Measurements from ENCODE around the gene LEMD2.

The LEMD2 gene

DNA sequence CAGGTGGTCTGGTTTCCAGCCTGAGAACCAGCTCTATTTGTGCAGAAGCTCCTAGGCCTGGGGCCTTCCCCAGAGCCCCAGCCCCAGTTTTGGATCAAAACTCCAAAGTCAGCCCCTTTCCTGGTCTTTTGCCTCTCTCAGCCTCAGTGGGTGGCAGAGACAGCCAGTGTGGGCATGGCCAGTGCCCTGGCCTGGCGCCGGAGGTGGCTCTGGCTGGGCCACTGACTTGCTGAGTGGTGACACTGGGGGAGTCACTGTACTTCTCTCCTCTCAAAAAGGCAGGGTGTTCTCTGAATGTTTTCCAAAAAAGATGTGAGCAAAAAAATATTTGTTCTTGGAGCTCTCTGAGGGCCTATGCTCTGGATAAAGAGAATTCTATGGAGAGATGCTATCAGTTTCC, 34.9 kb upstream of the LEMD2 start:
- no peak for DNase-seq (ENCODE audit: extremely low read depth, low read depth)
- TF ChIP-seq, protein P1, sequence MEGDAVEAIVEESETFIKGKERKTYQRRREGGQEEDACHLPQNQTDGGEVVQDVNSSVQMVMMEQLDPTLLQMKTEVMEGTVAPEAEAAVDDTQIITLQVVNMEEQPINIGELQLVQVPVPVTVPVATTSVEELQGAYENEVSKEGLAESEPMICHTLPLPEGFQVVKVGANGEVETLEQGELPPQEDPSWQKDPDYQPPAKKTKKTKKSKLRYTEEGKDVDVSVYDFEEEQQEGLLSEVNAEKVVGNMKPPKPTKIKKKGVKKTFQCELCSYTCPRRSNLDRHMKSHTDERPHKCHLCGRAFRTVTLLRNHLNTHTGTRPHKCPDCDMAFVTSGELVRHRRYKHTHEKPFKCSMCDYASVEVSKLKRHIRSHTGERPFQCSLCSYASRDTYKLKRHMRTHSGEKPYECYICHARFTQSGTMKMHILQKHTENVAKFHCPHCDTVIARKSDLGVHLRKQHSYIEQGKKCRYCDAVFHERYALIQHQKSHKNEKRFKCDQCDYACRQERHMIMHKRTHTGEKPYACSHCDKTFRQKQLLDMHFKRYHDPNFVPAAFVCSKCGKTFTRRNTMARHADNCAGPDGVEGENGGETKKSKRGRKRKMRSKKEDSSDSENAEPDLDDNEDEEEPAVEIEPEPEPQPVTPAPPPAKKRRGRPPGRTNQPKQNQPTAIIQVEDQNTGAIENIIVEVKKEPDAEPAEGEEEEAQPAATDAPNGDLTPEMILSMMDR (IDR thresholded peaks at IDR 0.05; ENCODE audit: low read depth, low read length) = no peak

DNA sequence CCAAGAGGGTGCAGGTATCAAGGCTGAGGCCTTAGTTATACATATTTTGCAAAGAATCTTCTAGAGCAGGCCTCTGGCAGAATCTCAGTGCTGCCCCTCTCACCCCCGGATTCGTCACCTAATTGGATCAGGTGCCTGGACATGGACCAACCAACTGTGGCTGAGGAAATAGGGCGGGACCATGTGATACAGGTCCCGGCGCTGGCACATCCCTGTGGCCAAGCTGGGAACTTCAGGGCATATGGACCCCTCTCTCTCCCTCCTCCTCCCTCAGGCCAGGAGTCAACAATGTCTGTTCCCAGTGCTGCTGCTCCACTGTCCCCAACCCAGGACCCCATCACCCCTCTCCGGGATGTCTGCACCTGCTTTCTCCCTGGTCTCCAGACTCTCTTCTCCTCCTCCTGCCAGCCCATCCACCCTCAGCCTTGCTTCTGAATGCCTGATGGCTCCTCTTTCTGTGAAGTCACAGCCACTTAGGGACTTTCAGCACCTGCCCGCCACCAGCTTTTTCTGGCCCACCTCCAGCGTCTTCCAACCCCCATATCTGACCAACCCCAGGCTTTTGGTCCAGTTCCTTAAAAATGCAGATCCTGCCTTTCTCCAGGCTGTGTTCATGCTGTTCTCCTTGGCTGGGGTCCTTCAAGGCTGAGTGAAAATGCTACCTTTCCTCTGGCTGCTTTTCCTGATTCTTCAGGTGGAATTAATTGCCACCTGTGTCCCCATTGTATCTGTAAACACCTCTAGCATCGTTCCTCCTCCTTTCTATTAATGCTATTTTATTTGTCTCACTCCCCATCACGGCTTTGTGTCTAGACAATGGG, 33.9 kb upstream of the LEMD2 start:
- TF ChIP-seq, protein P1 (IDR thresholded peaks at IDR 0.05; ENCODE audit: low read depth, low read length) = no peak
- no peak for DNase-seq (ENCODE audit: extremely low read depth, low read depth)

DNA sequence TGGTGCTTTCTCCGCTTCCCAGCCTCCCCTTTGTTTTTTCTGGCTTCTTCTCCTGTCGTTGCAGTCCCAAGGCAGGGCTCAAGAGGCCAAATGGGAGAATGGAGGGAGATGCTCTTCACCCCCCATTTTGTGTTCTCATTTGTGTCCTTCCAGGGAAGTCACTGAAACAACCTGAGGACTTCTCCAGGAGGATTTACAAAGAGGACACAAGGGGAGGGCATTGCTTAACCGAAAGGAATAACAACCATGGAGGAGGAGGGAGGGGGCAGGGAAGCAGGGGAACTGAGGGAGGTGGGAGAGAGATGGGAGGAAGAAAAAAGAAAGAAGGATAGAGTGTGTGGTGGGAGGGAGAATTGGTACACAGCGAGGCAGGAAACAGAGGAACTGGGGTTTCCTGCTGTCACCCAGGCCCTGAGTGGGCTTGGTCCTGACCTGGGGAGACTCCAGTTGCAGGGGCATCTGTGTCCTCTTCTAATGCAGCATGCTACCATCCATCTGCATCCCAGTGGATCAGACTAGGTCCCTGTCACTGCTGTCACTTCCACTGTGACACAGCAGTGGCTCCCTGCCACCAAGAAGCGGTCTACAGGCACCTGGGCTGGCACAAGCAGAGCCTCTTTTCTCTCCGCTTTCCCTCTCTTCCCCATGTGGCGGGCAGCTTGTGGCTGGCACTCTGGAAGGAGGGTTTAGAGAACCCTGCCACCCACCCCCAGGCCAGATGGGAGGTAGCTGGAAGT, 32.0 kb upstream of the LEMD2 start:
- no peak for DNase-seq (ENCODE audit: extremely low read depth, low read depth)
- TF ChIP-seq, protein P1 (IDR thresholded peaks at IDR 0.05; ENCODE audit: low read depth, low read length) = no peak

DNA sequence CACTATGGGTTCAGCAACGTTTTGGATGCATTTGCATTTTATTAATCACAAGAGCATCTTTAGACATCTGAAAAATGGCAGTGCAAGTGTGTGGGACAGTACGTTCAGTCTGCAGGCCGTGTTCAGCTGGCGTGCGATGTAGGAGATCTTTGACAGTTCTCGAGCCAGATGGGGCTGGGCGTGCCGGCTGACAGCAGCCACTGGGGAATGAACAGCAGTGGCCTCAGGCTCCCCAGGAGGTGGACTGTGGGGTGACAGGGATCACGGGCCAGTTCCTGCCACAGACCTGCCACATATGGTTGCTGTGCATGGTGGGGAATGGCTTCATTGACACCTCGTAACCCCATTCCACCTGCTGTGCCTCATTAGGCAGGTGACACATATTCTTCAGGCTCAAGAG, 31.3 kb upstream of the LEMD2 start:
- TF ChIP-seq, protein P1 (IDR thresholded peaks at IDR 0.05; ENCODE audit: low read depth, low read length) = no peak

DNA sequence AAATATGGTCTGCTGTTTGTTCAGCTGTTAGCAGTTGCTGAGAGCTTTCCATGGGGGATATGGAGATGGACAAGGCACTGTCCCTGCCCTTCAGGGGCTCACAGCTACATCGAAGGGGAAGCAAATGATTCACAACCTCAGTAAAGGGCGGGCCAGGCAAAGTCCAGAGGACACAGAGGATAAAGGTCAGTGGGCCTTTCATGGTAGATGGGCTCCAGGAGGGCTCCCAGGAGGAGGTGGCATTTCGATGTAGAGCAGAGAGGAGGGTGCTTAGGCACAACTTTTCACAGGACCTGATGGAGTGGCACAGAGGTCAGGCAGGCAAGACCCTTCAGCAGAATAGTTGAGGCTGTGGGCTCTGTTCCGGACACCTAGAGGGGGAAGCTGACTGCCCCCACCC, 30.1 kb upstream of the LEMD2 start:
- no peak for DNase-seq (ENCODE audit: extremely low read depth, low read depth)
- TF ChIP-seq, protein P1 (IDR thresholded peaks at IDR 0.05; ENCODE audit: low read depth, low read length) = no peak

More for the DNA sequence above, 31.3 kb upstream of the LEMD2 start:
- DNase-seq (ENCODE audit: extremely low read depth, low read depth) = no peak

DNA sequence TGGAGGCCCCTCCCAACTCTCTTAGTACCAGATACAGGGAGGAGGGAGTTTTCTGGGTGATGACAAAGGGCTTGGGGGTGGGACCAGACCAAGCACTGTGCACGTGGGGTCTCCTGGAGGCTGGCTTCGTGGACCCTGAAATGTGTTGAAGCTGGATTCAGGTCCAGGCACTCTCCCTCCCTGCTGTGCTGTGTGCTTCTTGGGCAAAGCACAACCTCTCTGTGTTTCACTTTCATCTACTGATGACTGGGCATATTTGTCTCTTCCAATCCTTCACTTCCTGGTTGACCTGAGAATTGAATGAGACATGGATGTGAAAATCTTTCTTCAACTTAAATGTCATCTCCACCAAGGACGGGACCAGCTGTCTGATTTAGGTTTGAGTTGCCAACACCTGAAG, 29.4 kb upstream of the LEMD2 start:
- DNase-seq (ENCODE audit: extremely low read depth, low read depth) = no peak
- TF ChIP-seq, protein P1 (IDR thresholded peaks at IDR 0.05; ENCODE audit: low read depth, low read length) = no peak

DNA sequence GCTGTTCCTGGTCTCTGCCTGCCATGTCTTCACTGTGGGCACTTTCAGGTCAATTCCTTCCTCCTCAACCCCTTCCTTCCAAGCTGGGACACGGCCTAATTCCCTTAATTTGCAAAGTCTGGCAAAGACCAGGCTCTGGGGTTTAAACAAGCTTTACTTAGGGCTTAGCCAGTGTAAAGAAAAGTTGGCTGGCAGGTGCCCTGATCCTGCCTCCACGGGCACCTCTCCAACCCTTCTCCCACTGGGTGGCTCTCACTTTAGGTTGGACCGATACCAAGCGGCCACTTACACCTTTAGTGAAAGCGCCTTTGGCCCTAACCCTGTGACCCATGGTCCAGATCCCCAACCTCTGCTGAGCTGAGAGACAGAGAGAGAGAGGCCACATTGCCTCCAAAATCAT, 28.6 kb upstream of the LEMD2 start:
- no peak for DNase-seq (ENCODE audit: extremely low read depth, low read depth)
- TF ChIP-seq, protein P1 (IDR thresholded peaks at IDR 0.05; ENCODE audit: low read depth, low read length) = no peak

All from AG09319 (cell line).